Pulmonary artery endothelial cell (primary cell): Measurements from ENCODE around the gene LRCH1. TPM values are rescaled to one million over a fixed set of nuclear protein-coding genes. Genes with fewer than 3 reads are reported as not detected.

Source experiments
- DNase-seq: peaks from one replicate; pipeline ENCODE4 v3.0.0-alpha.2; 2011; ENCODE audit warnings: low read depth, low spot score
- total RNA-seq: library from RNA; depleted of rRNA; stranded (reverse); fragments of >200 nt; gene quantifications from 2 replicates; pipeline ENCODE4 v1.2.3, GENCODE V29; 2014

LRCH1 gene
- total RNA-seq, 1 donor from 2014 or later = 4.4 TPM

GRCh38 chr13:46614582-46614981, 61.6 kb downstream of the LRCH1 start:
- no peak for DNase-seq

GRCh38 chr13:46615888-46616531, 63.0 kb downstream of the LRCH1 start:
- no peak for DNase-seq

- DNase-seq = no peak
Observed at GRCh38 chr13:46617229-46617721, 64.3 kb downstream of the LRCH1 start.

- no peak for DNase-seq
Observed at GRCh38 chr13:46617885-46618284, 64.9 kb downstream of the LRCH1 start.

DNA sequence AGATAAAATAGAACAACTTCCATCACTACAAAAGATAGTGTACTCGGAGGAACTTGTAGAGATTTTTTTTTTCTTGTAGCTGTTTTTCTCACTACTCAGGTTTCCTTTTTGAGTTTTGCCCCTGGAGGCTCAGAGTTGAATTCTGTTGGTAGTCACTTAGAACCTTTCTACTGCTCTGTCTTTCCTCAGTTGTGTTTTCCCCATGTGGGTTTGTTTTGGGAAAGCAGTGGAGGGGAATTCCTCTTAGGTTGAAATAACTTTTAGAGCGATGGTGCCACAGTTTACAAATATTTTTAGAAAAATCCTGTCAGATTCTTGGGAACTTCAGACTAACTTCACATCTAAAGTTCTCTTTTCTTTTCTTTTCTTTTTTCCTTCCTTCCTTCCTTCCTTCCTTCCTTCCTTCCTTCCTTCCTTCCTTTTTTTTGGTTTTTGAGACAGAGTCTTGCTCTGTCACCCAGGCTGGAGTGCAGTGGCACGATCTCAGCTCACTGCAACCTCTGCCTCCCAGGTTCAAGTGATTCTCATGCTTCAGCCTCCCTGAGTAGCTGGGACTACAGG, 65.8 kb downstream of the LRCH1 start:
- DNase-seq = no peak

- no peak for DNase-seq
Observed at GRCh38 chr13:46620029-46620428, 67.1 kb downstream of the LRCH1 start.

GRCh38 chr13:46620471-46620870, 67.5 kb downstream of the LRCH1 start:
- DNase-seq = no peak

- no peak for DNase-seq
Observed at GRCh38 chr13:46621133-46621532, 68.2 kb downstream of the LRCH1 start.

GRCh38 chr13:46621792-46622629, 69.0 kb downstream of the LRCH1 start:
- no peak for DNase-seq

DNA sequence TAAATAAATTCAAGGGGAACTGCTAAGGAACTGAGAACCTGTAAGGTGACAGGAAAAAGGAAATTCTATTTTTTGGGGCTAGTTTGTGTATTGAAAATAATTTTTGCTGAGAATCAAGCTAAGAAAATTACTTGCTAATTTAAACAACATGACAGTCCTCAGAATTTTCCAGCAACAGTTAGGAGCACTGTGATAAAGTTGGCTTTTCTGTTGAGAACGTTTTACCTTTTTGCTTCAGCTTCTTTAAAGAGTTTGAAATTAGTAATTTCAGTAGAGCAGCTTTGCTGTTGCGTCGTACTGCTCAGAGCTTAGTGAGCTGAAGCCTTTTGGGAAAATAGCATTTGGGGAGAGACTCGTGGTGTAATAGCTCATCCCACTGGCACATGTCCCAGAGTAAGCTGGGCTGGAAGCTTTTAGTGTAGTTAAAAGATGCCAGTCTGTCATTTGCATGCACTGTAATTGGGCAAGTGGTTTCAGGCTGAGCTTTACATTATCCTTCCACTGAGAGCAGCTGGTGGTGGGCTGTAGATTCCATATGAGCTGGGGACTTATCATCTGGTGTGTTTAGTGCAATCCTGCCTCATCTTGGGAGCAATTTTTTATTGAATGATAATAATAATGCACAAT, 69.8 kb downstream of the LRCH1 start:
- no peak for DNase-seq

- DNase-seq = no peak
Observed at GRCh38 chr13:46624353-46624752, 71.4 kb downstream of the LRCH1 start.

DNA sequence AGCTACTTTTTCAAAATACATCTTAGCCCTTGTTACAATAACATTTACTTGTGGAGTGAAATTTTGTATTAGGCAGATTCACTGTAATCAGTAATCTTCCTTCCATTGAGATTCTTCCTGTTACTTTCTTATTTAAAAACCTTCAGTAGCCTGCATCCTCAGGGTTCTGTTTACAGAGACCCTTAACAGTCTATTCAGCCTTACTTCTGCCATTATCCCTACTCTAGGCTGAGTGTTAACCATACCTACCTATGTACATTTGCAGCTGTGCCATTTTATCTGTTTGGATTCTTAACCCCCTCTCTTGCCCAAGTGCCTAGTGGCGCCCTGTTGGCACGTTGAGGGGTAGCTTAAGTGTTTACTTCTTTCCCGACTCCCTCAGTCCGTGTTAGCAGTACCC, 71.9 kb downstream of the LRCH1 start:
- DNase-seq = no peak

DNA sequence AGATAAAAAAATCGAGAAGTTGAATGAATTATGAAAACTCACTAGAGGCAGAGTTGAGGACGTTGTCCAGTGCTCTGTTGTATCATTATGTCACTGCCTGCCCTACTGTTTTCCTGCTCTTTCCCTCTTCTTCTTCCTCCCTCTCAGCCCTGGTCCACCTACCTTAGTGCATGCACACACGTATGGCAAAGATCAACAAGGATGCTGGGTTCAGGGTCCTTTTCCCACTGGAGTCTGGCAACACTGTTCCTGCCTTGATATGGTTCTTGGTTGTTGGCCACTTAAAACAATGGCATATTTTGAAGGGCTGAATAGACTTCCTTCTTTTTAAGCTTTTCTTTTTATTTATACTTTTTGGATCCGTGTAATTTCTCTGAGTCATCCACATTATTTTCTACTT, 74.5 kb downstream of the LRCH1 start:
- no peak for DNase-seq

DNA sequence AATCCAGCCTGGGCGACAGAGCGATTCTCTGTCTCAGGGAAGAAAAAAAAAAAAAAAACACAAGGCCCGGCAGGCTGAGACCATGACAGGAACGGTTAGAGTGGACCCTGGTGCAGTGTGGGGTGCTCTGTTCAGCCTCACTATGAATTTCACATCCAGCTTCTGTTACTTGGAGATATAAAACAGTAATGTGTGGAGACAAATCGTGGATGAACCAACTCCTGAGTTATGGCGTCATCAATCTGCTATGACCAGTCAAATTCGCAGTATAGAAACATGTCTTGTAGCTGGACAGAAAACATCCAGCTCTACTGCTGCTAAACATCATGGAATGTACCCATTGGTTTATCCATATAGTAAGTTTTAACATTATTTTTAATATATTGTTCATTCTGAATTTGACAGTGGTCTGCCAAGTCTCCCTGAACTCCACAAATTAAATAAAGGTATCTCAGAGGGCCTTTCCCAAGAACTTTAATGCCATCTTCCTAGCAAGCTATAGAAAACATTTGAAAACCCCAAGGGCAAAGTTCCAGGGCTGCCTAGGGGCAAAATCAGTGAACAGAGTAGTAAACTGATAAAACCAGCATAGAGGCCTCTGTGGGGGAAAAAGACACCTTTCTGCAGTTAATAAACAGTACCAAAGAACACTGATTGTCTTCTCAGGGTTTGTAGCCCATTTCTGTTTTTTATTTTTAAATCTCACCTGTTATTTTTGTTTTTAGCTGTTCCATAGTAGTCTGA, 75.8 kb downstream of the LRCH1 start:
- DNase-seq = no peak

- no peak for DNase-seq
Observed at GRCh38 chr13:46629811-46630413, 76.9 kb downstream of the LRCH1 start.

DNA sequence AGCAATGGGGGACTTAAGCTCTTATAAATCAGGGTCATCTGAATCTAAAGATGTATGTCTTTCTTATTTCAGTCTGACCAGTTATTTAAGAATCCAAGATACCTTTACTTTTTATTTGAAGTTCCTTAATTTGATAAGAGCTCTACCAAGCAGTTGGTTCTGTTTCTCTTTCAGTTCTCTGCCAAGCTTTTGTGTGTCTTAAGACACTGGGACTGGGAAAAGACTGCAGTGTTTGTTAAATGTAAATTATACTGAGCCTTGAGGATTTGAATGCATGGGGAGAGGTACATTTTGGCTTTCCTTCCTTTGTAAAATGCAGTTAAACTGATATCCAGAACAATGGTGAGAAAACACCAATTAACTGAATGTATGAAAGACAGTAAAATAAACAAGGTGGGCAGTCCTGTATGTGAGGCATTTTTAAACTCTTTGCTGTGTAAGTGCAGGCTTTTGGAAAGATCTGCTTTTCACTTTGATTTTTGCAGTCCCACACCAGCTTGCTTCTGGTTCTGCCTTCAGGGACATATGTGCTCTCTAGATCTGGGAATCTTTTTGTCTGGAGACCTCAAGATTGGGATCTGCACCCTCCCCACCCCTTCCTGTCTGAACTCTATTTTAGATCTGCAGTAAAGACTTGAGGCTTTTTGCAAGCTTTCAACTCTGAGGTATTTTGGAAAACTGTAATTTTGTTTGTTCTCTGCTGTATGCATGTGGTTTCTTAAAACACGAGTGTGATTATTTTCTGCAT, 77.6 kb downstream of the LRCH1 start:
- DNase-seq = no peak

- DNase-seq = no peak
Observed at GRCh38 chr13:46631179-46631542, 78.2 kb downstream of the LRCH1 start.

- no peak for DNase-seq
Observed at GRCh38 chr13:46632176-46632575, 79.2 kb downstream of the LRCH1 start.

DNA sequence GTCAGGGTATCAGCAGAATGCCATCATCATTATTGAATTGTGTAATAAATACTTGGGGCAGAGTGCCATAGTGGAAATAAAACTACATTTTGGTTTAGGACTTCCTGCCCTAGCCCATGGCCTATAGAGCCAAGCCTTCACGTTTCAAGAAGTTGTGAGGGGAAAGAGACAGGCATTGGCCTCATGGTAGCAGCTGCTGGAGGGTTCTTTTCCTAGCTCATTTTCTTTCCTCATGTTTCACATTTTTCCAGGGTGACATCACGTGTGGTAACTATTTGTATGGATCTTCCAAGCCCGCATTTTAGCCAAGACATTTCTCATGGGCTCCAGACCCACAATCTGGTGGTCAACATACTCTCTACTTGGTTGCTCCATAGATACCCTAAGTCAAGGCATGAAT, 80.4 kb downstream of the LRCH1 start:
- DNase-seq = no peak

DNA sequence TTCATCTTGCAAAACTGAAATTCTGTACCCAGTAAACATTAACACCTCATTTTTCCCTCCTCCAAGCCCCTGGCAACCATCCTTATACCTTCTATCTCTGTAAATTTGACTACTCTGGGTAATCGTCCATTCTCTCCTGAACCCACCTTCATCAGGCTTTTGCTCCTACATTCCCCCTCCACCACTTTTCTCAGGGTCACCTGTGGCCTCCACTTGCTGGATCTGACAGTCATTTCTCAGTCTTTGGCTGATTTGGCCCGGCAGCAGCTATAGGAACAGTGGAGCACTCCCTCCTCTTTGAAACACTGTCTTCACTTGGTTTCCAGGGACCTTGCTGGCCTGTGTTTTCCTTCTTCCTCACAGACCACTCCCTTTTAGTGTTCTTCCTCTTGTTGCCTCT, 83.5 kb downstream of the LRCH1 start:
- no peak for DNase-seq
